ENCODE data around the gene TRIOBP.
"Not testable (repeated sequence)": the region's sequence is repeated elsewhere in the genome, so short reads cannot be mapped to it uniquely, and the experiment has no call there.

TRIOBP gene

DNA sequence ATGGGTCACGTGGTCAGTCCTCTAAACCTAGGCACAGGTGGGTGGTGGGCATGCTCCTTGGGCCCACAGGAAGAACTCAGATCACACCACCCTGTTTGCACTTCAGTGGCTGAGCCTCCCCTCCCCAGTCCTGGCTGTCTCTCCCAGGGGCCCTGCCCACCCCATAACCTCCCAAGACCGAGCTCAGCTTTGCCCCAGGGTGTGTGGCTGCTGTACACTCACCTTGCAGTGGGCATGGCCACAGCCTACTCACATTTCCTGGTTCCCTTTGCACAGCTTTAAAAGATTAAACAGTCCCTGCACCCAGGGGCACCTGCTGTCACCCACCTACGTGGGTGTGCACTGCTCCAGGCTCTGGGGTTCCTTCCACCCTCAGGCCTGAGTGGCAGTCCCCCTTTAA is 13.8 kb downstream of the TRIOBP start:
- TF ChIP-seq, protein P1, sequence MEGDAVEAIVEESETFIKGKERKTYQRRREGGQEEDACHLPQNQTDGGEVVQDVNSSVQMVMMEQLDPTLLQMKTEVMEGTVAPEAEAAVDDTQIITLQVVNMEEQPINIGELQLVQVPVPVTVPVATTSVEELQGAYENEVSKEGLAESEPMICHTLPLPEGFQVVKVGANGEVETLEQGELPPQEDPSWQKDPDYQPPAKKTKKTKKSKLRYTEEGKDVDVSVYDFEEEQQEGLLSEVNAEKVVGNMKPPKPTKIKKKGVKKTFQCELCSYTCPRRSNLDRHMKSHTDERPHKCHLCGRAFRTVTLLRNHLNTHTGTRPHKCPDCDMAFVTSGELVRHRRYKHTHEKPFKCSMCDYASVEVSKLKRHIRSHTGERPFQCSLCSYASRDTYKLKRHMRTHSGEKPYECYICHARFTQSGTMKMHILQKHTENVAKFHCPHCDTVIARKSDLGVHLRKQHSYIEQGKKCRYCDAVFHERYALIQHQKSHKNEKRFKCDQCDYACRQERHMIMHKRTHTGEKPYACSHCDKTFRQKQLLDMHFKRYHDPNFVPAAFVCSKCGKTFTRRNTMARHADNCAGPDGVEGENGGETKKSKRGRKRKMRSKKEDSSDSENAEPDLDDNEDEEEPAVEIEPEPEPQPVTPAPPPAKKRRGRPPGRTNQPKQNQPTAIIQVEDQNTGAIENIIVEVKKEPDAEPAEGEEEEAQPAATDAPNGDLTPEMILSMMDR (IDR thresholded peaks at IDR 0.05; ENCODE audit: insufficient read depth, low read depth, low read length, missing control alignments), result no peak
- H3K4me3 ChIP-seq (ENCODE audit: low read length), result no peak overlapping the region
- peak; percentile 35 for DNase-seq (ENCODE audit: low read depth)

DNA sequence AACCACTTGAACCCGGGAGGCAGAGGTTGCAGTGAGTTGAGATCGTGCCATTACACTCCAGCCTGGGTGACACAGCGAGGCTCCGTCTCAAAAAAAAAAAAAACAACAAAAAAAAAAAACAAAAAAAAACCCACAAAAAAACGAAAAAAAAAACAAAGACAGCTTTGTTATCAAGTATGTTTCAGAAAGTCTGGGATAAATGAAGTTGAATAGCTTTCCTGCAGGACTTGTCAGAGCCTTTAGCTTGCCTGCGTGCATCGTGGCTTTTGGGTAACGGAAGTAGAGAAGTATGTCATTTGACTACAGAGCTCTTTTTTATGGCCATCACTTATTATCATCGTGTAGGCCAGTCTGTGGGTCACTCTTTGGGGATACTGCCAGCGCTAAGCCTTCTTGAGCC is 14.6 kb downstream of the TRIOBP start:
- no peak overlapping the region for H3K4me3 ChIP-seq (ENCODE audit: low read length)
- TF ChIP-seq, protein P1 (IDR thresholded peaks at IDR 0.05; ENCODE audit: insufficient read depth, low read depth, low read length, missing control alignments), result no peak
- DNase-seq (ENCODE audit: low read depth), result no peak

DNA sequence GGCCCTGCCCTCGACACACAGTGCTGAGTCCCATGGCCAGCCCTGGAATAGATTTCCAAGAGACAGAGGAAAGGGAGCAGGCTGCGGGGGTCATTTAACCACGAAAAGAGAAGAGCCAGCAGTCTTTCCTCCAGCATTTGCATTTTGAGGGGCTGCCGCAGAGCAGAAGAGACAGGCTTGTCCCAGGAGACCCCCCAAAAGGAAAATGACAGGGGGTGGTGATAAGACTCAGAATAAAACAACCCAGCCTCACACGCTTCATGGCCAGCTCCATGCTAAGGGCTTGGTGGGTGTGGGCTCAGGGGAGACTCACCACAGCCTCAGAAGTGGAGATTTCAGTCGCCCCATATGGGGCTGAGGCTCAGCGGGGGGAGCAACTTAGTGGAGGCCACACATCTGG is 16.9 kb downstream of the TRIOBP start:
- no peak for DNase-seq (ENCODE audit: low read depth)
- TF ChIP-seq, protein P1 (IDR thresholded peaks at IDR 0.05; ENCODE audit: insufficient read depth, low read depth, low read length, missing control alignments), result no peak
- no peak overlapping the region for H3K4me3 ChIP-seq (ENCODE audit: low read length)

DNA sequence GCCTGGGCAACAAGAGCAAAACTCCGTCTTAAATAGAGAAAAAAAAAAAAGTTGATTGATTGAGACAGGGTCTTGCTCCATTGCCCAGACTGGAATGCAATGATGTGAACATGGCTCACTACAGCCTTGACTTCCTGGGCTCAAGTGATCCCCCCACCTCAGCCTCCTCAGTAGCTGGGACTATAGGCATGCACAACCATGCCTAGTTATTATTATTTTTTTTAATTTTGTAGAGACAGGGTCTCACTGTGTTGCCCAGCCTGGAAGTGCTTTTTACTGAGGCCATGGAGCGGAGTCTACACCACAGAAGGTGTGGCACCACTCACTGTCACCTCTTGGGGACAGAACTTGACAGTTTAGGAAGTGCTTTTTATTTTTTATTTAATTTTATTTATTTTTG is 17.8 kb downstream of the TRIOBP start:
- no peak for DNase-seq (ENCODE audit: low read depth)
- H3K4me3 ChIP-seq (ENCODE audit: low read length), result no peak overlapping the region
- TF ChIP-seq, protein P1 (IDR thresholded peaks at IDR 0.05; ENCODE audit: insufficient read depth, low read depth, low read length, missing control alignments), result no peak

DNA sequence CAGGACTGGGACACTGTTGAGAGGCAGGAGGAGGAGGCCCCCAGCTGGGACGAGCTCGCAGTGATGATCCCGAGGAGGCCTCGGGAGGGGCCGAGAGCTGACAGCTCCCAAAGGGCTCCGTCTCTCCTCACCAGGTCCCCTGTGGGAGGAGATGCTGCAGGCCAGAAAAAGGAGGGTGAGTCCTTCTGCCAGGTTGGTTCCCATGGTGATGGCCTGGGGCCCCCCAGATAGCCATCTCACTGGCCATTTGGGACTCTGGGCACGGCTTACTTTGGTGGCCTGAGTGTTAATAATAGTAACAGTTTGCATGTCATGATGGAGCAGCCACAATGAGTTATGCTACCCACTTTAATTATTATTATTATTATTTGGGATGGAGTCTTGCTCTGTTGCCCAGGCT is 18.9 kb downstream of the TRIOBP start:
- TF ChIP-seq, protein P1 (IDR thresholded peaks at IDR 0.05; ENCODE audit: insufficient read depth, low read depth, low read length, missing control alignments), result no peak
- no peak overlapping the region for H3K4me3 ChIP-seq (ENCODE audit: low read length)
- no peak for DNase-seq (ENCODE audit: low read depth)

DNA sequence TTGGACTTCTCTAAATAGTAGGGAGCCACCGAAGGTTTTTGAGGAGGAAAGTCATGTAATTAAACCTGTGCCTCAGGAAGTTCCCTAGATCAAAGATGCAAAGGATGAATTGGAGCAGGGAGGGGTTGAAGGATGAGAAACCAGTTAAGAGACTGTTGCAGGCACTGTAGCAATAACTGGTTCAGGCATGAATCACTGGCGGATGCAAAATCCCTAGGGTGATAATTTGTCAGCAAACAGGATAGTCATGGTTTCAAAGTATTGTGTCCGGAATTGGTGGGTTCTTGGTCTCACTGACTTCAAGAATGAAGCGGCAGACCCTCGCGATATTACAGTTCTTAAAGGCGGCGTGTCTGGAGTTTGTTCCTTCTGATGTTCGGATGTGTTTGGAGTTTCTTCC is 19.9 kb downstream of the TRIOBP start:
- no peak overlapping the region for H3K4me3 ChIP-seq (ENCODE audit: low read length)
- peak; percentile 90 for DNase-seq (ENCODE audit: low read depth)
- TF ChIP-seq, protein P1 (IDR thresholded peaks at IDR 0.05; ENCODE audit: insufficient read depth, low read depth, low read length, missing control alignments), result no peak

DNA sequence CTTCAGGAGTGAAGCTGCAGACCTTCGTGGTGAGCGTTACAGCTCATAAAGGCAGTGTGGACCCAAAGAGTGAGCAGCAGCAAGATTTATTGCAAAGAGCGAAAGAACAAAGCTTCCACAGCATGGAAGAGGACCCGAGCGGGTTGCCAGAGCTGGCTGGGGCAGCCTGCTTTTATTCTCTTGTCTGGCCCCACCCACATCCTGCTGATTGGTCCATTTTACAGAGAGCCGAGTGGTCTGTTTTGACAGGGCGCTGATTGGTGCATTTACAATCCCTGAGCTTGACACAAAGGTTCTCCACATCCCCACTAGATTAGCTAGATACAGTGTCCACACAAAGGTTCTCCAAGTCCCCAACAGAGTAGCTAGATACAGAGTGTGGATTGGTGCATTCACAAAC is 20.4 kb downstream of the TRIOBP start:
- not testable (repeated sequence) for DNase-seq (ENCODE audit: low read depth); H3K4me3 ChIP-seq (ENCODE audit: low read length)

DNA sequence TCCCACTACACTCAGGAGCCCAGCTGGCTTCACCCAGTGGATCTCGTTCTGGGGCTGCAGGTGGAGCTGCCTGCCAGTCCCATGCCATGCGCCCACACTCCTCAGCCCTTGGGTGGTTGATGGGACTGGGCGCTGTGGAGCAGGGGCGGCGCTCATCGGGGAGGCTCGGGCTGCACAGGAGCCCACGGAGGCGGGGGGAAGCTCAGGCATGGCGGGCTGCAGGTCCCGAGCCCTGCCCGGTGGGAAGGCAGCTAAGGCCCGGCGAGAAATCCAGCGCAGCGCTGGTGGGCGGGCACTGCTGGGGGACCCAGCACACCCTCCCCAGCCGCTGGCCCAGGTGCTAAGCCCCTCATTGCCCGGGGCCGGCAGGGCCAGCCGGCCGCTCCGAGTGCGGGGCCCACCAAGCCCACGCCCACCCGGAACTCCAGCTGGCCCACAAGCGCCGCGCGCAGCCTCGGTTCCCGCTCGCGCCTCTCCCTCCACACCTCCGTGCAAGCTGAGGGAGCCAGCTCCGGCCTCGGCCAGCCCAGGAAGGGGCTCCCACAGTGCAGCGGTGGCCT is 21.0 kb downstream of the TRIOBP start:
- DNase-seq (ENCODE audit: low read depth); H3K4me3 ChIP-seq (ENCODE audit: low read length): not testable (repeated sequence)

All from epithelial cell of esophagus (primary cell).